ENCODE results near the gene DCST1.
"Not testable (repeated sequence)": the region's sequence is repeated elsewhere in the genome, so short reads cannot be mapped to it uniquely, and the experiment has no call there.

DCST1 gene

GRCh38 chr1:155033524-155033923, at the start of gene DCST1, which contains the start of gene DCST2:
Gene DCST1, plus strand, starts transcription at chr1:155033824. Its CDS starts 213 bp downstream, at chr1:155034037.
Gene DCST2, minus strand, starts transcription at chr1:155033781. Its CDS starts 80 bp downstream, at chr1:155033701.
- no peak for DNase-seq (ENCODE audit: low read depth)

- not testable (repeated sequence) for DNase-seq (ENCODE audit: low read depth)
Observed at GRCh38 chr1:154986736-154987135, 46.9 kb upstream of the DCST1 start.

- DNase-seq (ENCODE audit: low read depth): no peak
Observed at GRCh38 chr1:154987326-154987725, 46.3 kb upstream of the DCST1 start.

DNA sequence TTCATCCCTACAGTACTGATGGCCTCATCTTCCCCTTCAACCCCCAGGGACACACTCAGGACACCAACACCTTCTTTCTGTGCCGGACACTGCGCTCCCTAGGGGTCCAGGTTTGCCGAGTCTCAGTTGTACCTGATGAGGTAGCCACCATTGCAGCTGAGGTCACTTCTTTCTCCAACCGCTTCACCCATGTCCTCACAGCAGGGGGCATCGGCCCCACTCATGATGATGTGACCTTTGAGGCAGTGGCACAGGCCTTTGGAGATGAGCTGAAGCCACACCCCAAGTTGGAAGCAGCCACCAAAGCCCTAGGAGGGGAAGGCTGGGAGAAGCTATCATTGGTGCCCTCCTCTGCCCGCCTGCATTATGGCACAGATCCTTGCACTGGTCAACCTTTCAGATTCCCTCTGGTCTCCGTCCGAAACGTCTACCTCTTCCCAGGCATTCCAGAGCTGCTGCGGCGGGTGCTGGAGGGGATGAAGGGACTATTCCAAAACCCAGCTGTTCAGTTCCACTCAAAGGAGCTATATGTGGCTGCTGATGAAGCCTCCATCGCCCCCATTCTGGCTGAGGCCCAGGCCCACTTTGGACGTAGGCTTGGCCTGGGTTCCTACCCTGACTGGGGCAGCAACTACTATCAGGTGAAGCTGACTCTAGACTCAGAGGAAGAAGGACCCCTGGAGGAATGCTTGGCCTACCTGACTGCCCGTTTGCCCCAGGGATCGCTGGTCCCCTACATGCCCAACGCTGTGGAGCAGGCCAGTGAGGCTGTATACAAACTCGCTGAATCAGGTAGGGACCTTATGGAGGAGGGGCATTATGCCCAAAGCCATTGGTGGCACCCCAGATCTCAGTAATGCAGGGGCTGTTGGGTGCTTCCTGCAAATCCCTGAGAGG, 45.3 kb upstream of the DCST1 start:
- DNase-seq (ENCODE audit: low read depth): no peak

DNA sequence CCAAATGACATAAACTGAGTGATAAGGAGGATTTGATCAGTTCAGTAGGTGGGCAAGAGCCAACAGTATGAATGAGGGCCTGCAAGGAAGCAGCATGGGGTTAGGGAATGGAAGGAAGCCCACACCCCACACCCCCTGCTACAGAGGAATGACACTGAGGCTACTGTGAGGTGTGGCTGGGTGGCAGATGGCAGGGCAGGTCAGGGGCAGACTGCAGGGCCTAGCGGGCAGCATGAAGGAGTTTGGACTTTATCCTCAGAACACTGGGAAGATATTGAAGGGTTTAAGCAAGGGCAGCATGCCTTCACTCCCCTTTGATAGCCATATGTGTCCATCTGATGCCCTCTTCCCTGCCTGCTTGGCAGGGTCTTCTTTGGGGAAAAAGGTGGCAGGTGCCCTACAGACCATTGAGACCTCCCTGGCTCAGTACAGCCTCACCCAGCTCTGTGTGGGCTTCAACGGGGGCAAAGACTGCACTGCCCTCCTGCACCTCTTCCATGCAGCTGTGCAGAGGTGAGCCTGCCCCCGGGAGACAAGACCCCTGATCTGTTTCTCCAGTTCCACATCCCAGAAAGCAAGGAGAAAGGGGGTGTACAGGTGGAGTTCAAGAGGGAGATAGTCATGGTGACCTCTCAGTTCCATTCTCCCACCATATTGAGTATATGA, 44.3 kb upstream of the DCST1 start:
- no peak for DNase-seq (ENCODE audit: low read depth)

DNA sequence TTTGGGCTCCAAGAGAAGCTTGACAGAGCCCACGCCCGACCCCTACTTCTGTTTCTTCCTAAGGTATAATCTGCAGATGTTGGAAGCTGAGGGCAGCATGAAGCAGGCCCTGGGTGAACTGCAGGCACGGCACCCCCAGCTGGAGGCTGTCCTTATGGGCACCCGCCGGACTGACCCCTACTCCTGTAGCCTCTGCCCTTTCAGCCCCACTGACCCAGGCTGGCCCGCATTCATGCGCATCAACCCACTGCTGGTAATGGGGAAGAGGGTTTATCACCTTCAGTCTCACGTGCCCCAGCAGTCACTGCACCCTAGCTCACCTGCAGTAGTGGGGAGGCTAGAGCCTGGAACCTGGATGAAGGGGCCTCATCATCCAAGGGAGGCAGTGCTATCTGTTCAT, 43.3 kb upstream of the DCST1 start:
- DNase-seq (ENCODE audit: low read depth): no peak

DNA sequence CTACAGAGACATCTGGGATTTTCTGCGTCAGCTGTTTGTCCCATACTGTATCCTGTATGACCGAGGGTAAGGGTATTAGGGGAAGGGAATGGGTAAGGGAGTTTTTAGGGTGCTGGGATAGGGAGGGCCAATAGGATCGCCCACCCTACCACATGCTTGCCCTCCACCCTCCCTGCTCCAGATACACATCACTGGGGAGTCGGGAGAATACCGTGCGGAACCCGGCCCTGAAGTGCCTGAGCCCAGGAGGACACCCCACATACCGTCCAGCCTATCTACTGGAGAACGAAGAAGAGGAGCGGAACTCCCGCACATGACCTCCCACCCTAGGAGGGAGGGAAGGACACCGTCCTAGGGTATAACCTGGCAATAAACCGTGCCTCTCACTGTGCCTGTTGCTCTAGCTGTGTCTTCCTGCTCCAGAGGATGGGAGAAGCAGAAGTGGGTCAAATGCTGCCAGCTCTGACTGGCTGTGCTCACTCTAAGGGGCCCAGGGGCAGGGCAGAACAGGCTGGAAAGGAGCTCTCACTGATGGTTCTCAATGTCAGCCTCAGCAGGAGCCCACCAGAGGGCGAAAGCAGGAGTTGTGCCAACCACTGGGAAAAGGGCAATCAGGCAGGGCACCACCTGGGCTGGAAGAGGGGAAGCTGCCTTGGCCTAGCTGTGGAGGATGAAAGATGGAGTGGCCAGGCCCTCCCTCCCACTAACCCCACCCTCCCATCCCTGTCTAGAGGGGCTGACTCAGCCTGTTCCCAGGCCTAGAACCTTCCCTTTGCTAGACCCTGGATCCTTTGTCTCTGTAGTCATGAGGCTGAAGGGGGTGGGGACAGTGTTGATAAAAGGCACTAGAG, 40.7 kb upstream of the DCST1 start:
- DNase-seq (ENCODE audit: low read depth): no peak

DNA sequence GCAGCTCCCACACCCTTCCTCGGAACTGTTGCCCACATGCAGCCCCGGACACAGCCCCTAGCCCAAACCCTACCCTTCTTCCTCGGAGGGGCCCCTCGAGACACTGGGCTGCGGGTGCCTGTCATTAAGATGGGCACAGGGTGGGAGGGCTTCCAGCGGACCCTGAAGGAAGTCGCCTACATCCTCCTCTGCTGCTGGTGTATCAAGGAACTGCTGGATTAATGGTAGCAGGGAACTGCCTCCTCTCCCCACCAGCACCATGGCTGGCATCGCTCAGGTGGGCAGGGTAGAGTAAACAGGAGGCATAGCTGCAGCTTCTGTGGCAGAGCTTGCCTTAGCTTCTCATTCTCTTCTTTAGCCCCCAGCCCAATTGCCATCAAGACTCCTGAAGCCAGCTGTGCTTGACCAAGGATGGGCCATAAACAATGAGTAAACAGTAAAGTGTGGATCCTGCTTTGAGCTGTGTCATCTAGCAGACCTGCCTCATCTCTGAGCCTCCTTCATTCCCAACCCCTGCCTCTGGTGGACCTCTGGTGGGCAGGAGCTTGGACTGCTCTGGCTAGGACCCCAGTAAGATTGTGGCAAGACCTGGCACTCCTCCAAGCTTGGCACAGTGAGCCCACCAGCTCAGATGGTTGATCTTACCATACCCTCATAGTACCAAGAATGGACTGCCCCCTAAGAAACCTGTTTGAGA, 39.9 kb upstream of the DCST1 start, which contains the start of gene LENEP:
TSS of gene LENEP (plus strand) at position 15 of the 697 bp plus-strand sequence. CDS start at position 37, 22 bp downstream.
- no peak for DNase-seq (ENCODE audit: low read depth)

- no peak for DNase-seq (ENCODE audit: low read depth)
Observed at GRCh38 chr1:154994269-154994587, 39.4 kb upstream of the DCST1 start.

- DNase-seq (ENCODE audit: low read depth): no peak
Observed at GRCh38 chr1:154994591-154994990, 39.0 kb upstream of the DCST1 start.

DNA sequence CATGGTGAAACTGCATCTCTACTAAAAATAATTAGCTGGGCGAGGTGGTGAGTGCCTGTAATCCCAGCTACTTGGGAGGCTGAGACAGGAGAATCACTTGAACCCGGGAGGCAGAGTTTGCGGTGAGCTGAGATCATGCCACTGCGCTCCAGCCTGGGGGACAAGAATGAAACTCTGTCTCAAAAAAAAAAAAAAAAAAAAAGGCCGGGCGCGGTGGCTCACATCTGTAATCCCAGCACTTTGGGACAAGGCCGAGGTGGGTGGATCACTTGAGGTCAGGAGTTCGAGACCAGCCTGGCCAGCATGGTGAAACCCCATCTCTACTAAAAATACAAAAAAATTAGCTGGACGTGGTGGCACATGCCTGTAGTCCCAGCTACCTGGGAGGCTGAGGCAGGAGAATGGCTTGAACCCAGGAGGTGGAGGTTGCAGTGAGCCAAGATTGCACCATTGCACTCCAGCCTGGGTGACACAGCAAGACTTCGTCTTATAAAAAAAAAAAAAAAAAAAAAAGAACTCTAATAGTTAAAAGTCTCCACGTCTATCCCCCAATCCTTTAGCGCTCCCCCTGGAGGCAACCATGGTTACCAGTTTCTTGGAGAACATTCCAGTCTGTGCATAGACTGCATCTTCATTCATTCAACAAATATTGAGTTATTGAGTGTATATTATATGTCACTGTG, 38.2 kb upstream of the DCST1 start:
- not testable (repeated sequence) for DNase-seq (ENCODE audit: low read depth)

DNA sequence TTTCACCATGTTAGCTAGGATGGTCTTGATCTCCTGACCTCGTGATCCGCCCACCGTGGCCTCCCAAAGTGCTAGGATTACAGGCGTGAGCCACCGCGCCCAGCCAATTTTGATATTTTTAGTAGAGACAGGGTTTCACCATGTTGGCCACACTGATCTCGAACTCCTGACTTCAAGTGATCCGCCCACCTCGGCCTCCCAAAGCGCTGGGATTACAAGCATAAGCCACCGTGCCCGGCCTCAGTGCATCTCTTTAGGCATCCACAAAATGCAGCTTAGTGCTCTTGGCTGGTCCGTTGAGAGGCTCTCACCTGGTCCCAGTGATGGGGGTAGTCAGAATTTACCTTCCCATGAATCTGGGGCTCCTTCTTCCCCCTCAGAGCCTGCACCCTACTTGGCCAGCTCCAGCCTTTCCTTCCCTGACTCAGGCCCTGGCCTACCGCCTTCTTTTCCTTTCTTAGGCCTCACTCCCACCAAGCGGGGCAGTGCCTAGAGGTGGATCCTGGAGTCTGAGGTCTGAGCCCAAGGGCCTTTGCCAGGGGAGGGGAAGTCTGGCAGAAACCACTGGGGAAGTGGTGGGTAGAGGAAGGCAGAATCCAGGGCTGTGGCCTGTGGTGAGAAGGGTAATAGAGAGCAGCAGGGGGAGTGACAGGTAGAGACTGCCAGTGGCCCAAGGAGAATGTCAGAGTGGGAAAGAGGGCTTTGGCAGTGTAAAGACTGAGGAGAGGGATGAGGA, 36.5 kb upstream of the DCST1 start:
- no peak for DNase-seq (ENCODE audit: low read depth)

- no peak for DNase-seq (ENCODE audit: low read depth)
Observed at GRCh38 chr1:154998201-154998780, 35.3 kb upstream of the DCST1 start.

DNA sequence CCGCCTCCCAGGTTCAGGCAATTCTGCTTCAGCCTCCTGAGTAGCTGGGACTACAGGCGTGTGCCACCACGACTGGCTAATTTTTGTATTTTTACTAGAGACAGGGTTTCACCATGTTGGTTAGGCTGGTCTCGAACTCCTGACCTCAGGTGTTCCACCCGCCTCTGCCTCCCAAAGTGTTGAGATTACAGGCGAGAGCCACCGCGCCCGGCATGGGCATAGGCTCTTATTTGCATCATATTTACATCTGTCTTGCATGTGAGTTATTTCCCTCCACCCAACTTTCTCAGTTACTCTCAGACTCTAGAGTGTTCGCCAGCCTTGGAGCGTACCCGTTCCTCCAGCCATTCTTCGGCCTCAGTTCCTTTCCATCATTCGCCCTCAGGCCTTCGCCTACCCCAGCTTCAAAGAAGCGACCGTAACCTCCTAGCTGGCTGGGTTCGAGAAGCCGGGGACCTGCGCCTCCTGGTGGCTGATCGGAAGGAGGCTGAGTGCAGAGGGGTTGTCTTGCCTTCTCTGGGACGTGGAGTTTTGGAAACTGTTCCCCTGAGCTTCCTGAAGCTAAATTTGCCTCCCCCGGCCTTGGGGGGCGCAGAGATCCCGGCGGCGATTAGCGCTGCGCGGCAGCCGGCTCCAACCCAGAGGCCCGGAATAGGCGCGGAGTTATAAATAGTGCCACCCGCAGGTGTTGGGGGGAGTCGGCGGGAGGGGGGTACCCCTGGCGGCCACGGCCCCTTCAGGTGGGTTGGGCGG, 34.6 kb upstream of the DCST1 start:
- DNase-seq (ENCODE audit: low read depth): no peak

DNA sequence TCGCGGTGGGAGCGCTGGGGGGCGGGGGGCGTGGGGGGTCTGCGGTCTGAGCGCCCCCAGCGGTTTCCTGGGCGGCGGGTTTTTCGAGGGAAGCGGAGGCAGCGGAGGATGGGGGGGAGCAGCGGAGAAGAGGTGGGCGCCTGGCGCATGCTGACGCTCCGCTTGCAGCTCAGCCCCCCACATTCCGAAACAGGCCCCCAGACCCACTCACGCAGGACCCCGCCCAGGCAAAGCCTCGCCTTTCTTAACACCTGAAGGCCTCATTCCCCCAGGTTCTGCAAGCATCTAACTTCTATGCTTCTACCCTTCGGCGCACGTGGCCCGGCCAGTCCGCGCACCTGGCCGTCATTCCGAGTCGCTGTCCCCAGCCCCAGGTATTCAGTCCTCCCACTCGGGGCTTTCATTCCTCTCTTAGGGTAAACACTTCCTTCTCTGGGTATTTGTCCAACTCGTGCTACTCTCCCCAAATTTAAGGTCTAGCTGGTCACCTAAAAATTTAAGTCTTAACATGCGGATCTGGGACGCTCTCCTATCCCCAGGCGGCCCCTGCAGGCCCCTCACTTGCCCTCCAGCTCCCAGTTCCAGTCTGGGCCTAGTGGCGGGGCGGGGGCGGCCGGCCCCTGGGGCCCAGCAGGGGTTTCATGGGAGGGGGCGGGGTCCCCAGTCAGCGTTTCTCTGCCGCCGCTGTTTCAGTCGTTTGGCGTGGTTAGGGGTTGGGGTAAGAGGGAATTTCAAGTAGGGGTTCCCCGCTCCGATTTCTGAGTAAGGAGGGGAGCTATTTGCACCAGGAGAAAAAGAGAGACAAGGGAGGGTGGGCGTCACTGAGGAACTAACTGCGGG, 33.8 kb upstream of the DCST1 start:
- DNase-seq (ENCODE audit: low read depth): no peak

DNA sequence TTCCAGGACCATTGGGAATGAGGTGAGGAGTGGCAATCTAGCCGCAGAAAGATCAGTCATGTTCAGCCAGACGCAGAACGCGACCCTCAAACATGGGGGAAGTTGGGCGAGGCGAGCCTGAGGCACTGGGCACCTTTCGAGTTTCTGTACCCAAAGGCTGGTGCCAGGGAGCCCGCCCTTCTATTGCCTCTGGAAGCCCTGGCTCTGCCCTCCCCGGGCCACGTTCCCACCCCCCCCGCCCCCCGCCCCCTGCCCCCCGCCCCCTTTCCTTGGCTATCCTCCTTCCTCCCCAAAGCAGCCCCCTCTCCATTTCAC, 33.3 kb upstream of the DCST1 start:
- DNase-seq (ENCODE audit: low read depth): no peak

GRCh38 chr1:155000726-155001424, 32.7 kb upstream of the DCST1 start:
- DNase-seq (ENCODE audit: low read depth): peak; percentile 54

DNA sequence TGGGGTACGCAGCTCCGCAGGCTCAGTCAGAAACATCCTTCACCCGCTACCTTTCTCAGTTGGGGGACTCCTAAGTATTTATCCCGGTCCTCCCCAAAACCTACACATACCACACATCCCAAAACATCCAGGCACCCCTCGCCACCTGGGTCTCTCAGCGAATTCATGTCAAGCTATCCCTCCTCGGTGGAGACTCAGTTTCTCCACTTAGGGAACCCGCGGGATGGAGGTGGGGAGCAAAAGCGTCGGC, 32.3 kb upstream of the DCST1 start:
- DNase-seq (ENCODE audit: low read depth): no peak

All from stimulated activated CD8-positive, alpha-beta memory T cell treated with anti-CD3 and anti-CD28 coated beads, Interleukin-15, amount 100 ng/mL, for 24 hours (primary cell).